ENCODE results near the gene CUBN. TPM values are rescaled to one million over a fixed set of nuclear protein-coding genes. Genes with fewer than 3 reads are reported as not detected.
A peak's percentile ranks its signal among the peaks of the same experiment; 100 is the strongest.

Gene CUBN
- total RNA-seq, 1 experiment from 2014 or later = 1.3 TPM

DNA sequence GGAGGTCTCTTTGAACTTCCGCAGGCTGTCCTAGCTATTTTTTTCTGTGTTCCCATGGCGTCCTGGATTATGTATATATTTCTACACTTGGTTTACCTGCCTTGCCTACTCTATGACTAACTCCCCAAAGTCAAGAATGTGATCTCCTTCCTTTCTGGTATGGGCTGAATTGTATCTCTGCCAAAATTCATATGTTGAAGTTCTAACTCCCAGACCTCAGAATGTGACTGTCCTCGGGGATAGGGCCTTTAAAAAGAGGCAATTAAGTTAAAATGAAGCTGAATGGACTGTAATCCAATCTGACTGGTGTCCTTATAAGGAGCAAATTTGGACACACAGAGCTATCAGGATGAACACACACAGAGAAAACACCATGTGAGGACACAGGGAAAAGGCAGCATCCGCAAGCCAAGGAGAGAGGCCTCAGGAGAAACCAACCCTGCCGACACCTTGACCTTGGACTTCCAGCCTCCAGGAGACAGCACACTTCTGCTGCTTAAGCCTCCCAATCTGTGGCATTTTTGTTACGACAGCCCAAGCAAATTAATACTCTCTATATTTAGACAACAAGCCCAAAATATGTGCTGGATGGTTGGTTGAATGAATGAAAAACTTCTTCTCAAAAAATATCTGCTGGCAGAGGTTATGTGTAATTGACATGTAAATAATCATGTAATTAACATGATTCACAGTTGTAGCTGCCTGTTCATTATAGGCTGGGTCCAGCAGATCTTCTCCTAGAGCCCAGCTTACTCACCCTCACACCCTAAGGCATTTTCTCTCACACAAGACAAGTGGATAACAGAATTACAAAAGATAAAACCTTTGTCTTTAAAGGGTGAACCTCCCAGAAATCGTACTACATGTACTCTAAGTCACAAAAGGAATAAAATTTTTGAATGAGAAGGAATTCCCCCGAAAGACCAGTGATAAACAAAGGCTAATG, 123.7 kb downstream of the CUBN start:
- Histone ChIP-seq H3K4me3 (ENCODE audit: low read depth in 2 of 2, low read length in 2 of 2) (no peak overlapping the region), H3K9me3 (ENCODE audit: control insufficient read depth, insufficient read depth, low read depth, low read length) (peaks cover 4% of the 10 kb centered on the region; the same call in 1 of the 2 replicates), H3K4me1 (ENCODE audit: control insufficient read depth, insufficient read depth, low read length) (no peaks in the 10 kb centered on the region), H3K27me3 (ENCODE audit: control insufficient read depth, insufficient read depth, low read length) (no peaks in the 10 kb centered on the region), H3K27ac (ENCODE audit: low read length) (peak overlapping the region; percentile 72), H3K36me3 (ENCODE audit: control insufficient read depth, insufficient read depth, low read length) (no peaks in the 10 kb centered on the region)
- CTCF ChIA-PET = no interaction called here
- TF ChIP-seq SIN3A (IDR thresholded peaks at IDR 0.05; ENCODE audit: borderline replicate concordance, insufficient read depth, low read depth, low read length) (no peak), TCF7L2 (IDR thresholded peaks at IDR 0.05; ENCODE audit: low read depth, low read length) (no peak), CTCF (IDR thresholded peaks at IDR 0.05) (no peak), POLR2AphosphoS5 (IDR thresholded peaks at IDR 0.05; ENCODE audit: low read depth, low read length) (no peak), REST (IDR thresholded peaks at IDR 0.05; ENCODE audit: insufficient read depth in 1 of 2, low read depth in 2 of 2, low read length in 1 of 2) (no peak)
- in situ Hi-C loops (cut with HindIII; ENCODE audit: low pct_unique_long_range_greater_than_20kb, low sequenced_read_pairs) = no loop called here
- ATAC-seq (no peak), DNase-seq (ENCODE audit: low read depth, low spot score) (no peak)
- intact Hi-C loops (cut with micrococcal nuclease; ENCODE audit: unreplicated experiment) = no loop called here
- no TSS peak for BruUV-seq (replicated peaks)
- POLR2A ChIA-PET = no interaction called here

GRCh38 chr10:17004801-17005380, 124.7 kb downstream of the CUBN start:
- no peak for ATAC-seq
- Histone ChIP-seq H3K36me3 (ENCODE audit: control insufficient read depth, insufficient read depth, low read length) (no peaks in the 10 kb centered on the region), H3K4me1 (ENCODE audit: control insufficient read depth, insufficient read depth, low read length) (no peaks in the 10 kb centered on the region; the same call in 1 of the 2 replicates), H3K4me3 (ENCODE audit: low read depth in 2 of 2, low read length in 2 of 2) (no peak overlapping the region), H3K27ac (ENCODE audit: low read length) (0 out of 2 replicates have a peak overlapping the region, but pooled peaks have one; percentile 23), H3K27me3 (ENCODE audit: control insufficient read depth, insufficient read depth, low read length) (no peaks in the 10 kb centered on the region), H3K9me3 (ENCODE audit: control insufficient read depth, insufficient read depth, low read depth, low read length) (peaks cover 4% of the 10 kb centered on the region; the same call in 1 of the 2 replicates)
- ChIA-PET POLR2A (no interaction called here), CTCF (interaction anchor here (0.7 kb wide), 1 partner anchor 340 kb away, joined by 3 read pairs; no protein-coding TSS in a partner anchor)
- no peak for TF ChIP-seq SIN3A (IDR thresholded peaks at IDR 0.05; ENCODE audit: borderline replicate concordance, insufficient read depth, low read depth, low read length)
- TF ChIP-seq POLR2AphosphoS5 (IDR thresholded peaks at IDR 0.05; ENCODE audit: low read depth, low read length) = no peak
- no peak for TF ChIP-seq TCF7L2 (IDR thresholded peaks at IDR 0.05; ENCODE audit: low read depth, low read length)
- no peak for TF ChIP-seq CTCF (IDR thresholded peaks at IDR 0.05)
- TF ChIP-seq REST (IDR thresholded peaks at IDR 0.05; ENCODE audit: insufficient read depth in 1 of 2, low read depth in 2 of 2, low read length in 1 of 2) = no peak
- no peak for DNase-seq (ENCODE audit: low read depth, low spot score)
- intact Hi-C loops (cut with micrococcal nuclease; ENCODE audit: unreplicated experiment) = no loop called here
- BruUV-seq (replicated peaks) = no TSS peak
- in situ Hi-C loops (cut with HindIII; ENCODE audit: low pct_unique_long_range_greater_than_20kb, low sequenced_read_pairs) = no loop called here

Data from Panc1 (cell line).